GM21737 (cell line): ENCODE results near the gene ARHGEF10L.

Experiments
- ATAC-seq: cut with Tn5 transposase; IDR thresholded peaks from one replicate; pipeline ENCODE4 v1.9.1; 2021; ENCODE audit warnings: mild to moderate bottlenecking, moderate library complexity; ENCODE audit not compliant: unreplicated experiment

Gene ARHGEF10L

GRCh38 chr1:17588048-17588871 lies 48.8 kb downstream of the ARHGEF10L start:
- no peak for ATAC-seq

- no peak for ATAC-seq
These were observed 52.4 kb downstream of the ARHGEF10L start for GRCh38 chr1:17591814-17592430.

- ATAC-seq = no peak
These were observed 54.5 kb downstream of the ARHGEF10L start for GRCh38 chr1:17594026-17594425.

GRCh38 chr1:17594690-17595601 lies 55.4 kb downstream of the ARHGEF10L start:
- no peak for ATAC-seq

GRCh38 chr1:17595602-17595925 lies 56.1 kb downstream of the ARHGEF10L start:
- no peak for ATAC-seq

GRCh38 chr1:17596186-17596585 lies 56.7 kb downstream of the ARHGEF10L start:
- no peak for ATAC-seq

- no peak for ATAC-seq
These were observed 57.4 kb downstream of the ARHGEF10L start for GRCh38 chr1:17596651-17597509.

- ATAC-seq = no peak
These were observed 58.2 kb downstream of the ARHGEF10L start for GRCh38 chr1:17597651-17598050.

- ATAC-seq = no peak
These were observed 58.8 kb downstream of the ARHGEF10L start for GRCh38 chr1:17598251-17598650.

GRCh38 chr1:17599291-17599953 lies 59.9 kb downstream of the ARHGEF10L start:
- ATAC-seq = no peak

GRCh38 chr1:17599954-17600300 lies 60.4 kb downstream of the ARHGEF10L start:
- no peak for ATAC-seq

GRCh38 chr1:17600321-17600720 lies 60.8 kb downstream of the ARHGEF10L start:
- no peak for ATAC-seq

GRCh38 chr1:17601643-17602382 lies 62.3 kb downstream of the ARHGEF10L start:
- no peak for ATAC-seq

GRCh38 chr1:17603091-17603841 lies 63.8 kb downstream of the ARHGEF10L start:
- ATAC-seq = no peak

- no peak for ATAC-seq
These were observed 66.3 kb downstream of the ARHGEF10L start for GRCh38 chr1:17605582-17606344.

GRCh38 chr1:17606826-17607440 lies 67.4 kb downstream of the ARHGEF10L start:
- ATAC-seq = no peak
